Spleen (tissue), 7 donors: ENCODE measurements around the gene PNMA1.

ENCODE experiments used
- POLR2A ChIP-seq, 3 donors: fragments of 450-650 bp; IDR thresholded peaks; one replicate each; pipeline ENCODE4 v1.5.1; 2017; ENCODE audit warnings: antibody characterized with exemption in 3 of 3, mild to moderate bottlenecking in 1 of 3
- POLR2AphosphoS5 ChIP-seq, 3 donors: sonication (generic); formaldehyde crosslinking; IDR thresholded peaks; one replicate each; pipeline ENCODE4 v1.5.1; 2017; ENCODE audit warnings: antibody characterized with exemption in 3 of 3
- TF ChIP-seq, protein P1 (sequence below), 11 experiments: fragments of 200-600 bp in 7 of 11; fragments of 450-650 bp in 4 of 11; sonication (generic) in 4 of 11; IDR thresholded peaks in 8 of 11; conservative IDR thresholded peaks in 3 of 11; 1 replicate in 7 of 11; 2 replicates in 4 of 11; pipeline versions ENCODE4 v1.4.0 to v1.8.0; 2016 to 2021; ENCODE audit warnings: antibody characterized with exemption in 11 of 11, inconsistent platforms in 4 of 11, mild to moderate bottlenecking in 1 of 11
- donor health status: DM: no; HTN: no; CAD: no; lungs with moderate emphysema.
- donor health status: DM: no; HTN: no; CAD: no.
- donor health status: DM: no; HTN: no; CAD: no.

DNA sequence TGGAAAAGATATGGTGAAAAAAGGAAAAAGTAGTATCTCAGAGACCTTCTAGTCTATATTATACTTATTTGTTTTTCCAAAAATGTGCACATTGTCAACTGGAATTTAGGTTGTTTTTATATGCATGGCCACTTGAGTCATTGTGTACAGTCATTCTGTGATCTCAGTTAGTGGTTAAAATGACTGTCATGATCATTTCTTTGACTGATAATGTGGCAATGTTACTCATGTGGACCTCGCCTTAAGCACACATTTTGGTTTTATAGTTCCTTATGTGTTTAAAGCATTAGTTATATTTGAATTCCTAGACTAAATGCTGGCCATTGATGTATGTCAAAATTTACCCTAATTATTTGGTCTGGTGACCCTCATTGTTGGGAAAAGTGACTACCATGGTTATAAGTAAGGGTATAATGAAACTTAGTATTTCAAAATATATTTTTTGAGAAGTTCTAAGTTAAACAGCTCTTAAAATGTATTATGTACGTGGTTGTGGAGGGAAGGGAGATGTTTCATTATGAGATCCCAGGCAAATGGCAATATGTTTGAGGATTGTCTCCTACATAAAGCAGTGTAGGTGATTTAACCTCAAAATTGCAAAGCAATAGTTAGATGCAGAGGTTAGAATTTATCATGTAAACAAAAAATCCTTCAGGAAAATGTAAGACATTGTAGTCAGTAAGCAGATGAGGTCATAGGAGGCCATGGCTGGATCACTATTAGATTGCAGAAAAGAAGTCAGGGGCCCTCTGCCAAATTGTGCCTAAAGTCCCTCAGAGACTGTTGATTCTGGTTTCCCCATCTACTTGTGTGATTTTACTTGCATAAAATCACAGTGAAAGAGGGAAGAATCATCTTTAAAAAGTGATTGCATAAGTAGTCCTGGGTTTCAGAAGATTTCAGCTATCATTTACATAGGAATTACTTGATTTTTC is 17.5 kb downstream of the PNMA1 start:
- TF ChIP-seq POLR2A (IDR thresholded peaks at IDR 0.05) = no peak
- TF ChIP-seq, protein P1, sequence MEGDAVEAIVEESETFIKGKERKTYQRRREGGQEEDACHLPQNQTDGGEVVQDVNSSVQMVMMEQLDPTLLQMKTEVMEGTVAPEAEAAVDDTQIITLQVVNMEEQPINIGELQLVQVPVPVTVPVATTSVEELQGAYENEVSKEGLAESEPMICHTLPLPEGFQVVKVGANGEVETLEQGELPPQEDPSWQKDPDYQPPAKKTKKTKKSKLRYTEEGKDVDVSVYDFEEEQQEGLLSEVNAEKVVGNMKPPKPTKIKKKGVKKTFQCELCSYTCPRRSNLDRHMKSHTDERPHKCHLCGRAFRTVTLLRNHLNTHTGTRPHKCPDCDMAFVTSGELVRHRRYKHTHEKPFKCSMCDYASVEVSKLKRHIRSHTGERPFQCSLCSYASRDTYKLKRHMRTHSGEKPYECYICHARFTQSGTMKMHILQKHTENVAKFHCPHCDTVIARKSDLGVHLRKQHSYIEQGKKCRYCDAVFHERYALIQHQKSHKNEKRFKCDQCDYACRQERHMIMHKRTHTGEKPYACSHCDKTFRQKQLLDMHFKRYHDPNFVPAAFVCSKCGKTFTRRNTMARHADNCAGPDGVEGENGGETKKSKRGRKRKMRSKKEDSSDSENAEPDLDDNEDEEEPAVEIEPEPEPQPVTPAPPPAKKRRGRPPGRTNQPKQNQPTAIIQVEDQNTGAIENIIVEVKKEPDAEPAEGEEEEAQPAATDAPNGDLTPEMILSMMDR (IDR thresholded peaks at IDR 0.05 in 8 of 11, conservative IDR thresholded peaks at IDR 0.05 in 3 of 11) = no peak
- TF ChIP-seq POLR2AphosphoS5 (IDR thresholded peaks at IDR 0.05) = no peak
